Measurements from ENCODE around the gene SLC12A1. TPM values are rescaled to one million over a fixed set of nuclear protein-coding genes. Genes with fewer than 3 reads are reported as not detected.
"Not testable (repeated sequence)": the region's sequence is repeated elsewhere in the genome, so short reads cannot be mapped to it uniquely, and the experiment has no call there.

The SLC12A1 gene
- total RNA-seq, 6 experiments from 2014 or later = 1.2 to 2.1 TPM; not detected in 4

DNA sequence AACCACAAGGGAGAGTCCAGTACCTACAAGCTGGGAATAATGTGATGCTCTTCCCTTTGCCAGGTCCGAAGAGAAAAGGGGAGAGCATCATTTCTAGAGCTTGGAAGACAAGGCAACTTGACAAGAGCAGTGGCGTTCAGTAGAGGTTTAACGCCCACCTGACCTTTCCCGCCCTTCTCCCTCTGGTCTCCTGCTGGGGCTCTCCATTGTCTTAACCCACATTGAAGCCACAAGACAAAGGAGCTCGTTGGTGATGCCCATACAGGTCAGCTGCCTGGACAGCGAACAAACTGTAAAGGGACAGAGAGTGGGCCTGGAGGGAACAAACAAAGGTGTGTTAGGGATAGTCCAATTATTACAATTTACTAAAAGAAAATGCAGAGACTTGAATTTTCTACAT lies 112.0 kb downstream of the SLC12A1 start:
- ATAC-seq (no peak), DNase-seq (no peak)
- no peaks in the 10 kb centered on the region for H3K36me3 ChIP-seq
- 52% methylated on average over 6 of the region's 6 CpGs for WGBS (ENCODE audit: insufficient coverage, low coverage, low lambda C conversion rate, missing lambda C conversion rate)
- no peak for TF ChIP-seq POLR2A (IDR thresholded peaks at IDR 0.05)
- TF ChIP-seq, protein P1, sequence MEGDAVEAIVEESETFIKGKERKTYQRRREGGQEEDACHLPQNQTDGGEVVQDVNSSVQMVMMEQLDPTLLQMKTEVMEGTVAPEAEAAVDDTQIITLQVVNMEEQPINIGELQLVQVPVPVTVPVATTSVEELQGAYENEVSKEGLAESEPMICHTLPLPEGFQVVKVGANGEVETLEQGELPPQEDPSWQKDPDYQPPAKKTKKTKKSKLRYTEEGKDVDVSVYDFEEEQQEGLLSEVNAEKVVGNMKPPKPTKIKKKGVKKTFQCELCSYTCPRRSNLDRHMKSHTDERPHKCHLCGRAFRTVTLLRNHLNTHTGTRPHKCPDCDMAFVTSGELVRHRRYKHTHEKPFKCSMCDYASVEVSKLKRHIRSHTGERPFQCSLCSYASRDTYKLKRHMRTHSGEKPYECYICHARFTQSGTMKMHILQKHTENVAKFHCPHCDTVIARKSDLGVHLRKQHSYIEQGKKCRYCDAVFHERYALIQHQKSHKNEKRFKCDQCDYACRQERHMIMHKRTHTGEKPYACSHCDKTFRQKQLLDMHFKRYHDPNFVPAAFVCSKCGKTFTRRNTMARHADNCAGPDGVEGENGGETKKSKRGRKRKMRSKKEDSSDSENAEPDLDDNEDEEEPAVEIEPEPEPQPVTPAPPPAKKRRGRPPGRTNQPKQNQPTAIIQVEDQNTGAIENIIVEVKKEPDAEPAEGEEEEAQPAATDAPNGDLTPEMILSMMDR (IDR thresholded peaks at IDR 0.05) = no peak
- H3K27me3 ChIP-seq = no peaks in the 10 kb centered on the region
- no peak overlapping the region for H3K4me3 ChIP-seq
- H3K4me1 ChIP-seq = no peaks in the 10 kb centered on the region
- H3K9me3 ChIP-seq = no peaks in the 10 kb centered on the region
- H3K27ac ChIP-seq = no peak overlapping the region
- intact Hi-C loops (cut with DNase I) = no loop called here

DNA sequence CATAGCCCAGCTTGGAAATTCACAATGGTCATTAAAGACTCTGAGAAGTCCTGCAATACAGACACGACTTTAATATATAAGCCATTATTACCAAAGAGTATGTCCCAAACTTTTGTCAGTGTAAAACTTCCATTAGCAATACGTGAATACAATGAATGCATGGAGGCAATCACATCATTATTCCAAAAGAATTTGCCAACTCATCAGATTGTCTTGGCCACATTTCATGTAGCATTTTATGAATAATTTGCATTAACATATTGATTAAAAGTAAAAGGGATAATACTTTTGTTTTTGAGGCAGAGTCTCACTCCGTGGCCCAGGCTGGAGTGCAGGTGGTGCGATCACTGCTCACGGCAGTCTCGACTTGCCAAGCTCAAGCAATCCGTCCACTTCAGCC lies 117.2 kb downstream of the SLC12A1 start:
- ATAC-seq (no peak), DNase-seq (no peak)
- Histone ChIP-seq H3K36me3 (no peaks in the 10 kb centered on the region), H3K4me1 (no peaks in the 10 kb centered on the region), H3K27me3 (no peaks in the 10 kb centered on the region), H3K9me3 (no peaks in the 10 kb centered on the region), H3K27ac (no peak overlapping the region), H3K4me3 (no peak overlapping the region)
- TF ChIP-seq POLR2A (IDR thresholded peaks at IDR 0.05) = no peak
- TF ChIP-seq, protein P1 (IDR thresholded peaks at IDR 0.05) = no peak
- intact Hi-C loops (cut with DNase I) = no loop called here
- 66% methylated on average over 4 of the region's 7 CpGs for WGBS (ENCODE audit: insufficient coverage, low coverage, low lambda C conversion rate, missing lambda C conversion rate)

DNA sequence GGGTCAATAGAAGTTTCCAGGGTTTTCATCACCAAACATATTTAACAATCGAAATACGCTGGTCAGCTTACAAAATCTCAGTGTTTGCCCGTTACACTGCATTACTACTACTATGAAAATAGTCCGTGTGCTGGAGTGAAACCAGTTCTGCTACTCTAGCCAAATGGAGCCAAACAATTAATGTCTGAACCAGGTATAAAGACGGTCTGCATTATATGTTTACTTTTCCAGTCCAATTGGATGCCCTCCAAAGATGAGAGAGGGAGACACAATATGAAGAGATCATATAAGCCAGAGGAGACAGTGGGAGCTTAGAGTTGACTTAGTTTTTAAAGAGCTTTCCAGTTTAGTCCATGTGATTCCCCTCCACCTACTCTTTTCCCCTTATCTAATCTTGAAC lies 118.8 kb downstream of the SLC12A1 start:
- H3K4me1 ChIP-seq = no peaks in the 10 kb centered on the region
- TF ChIP-seq, protein P1 (IDR thresholded peaks at IDR 0.05) = no peak
- TF ChIP-seq POLR2A (IDR thresholded peaks at IDR 0.05) = no peak
- H3K9me3 ChIP-seq = no peaks in the 10 kb centered on the region
- ATAC-seq (no peak), DNase-seq (no peak)
- H3K4me3 ChIP-seq = no peak overlapping the region
- intact Hi-C loops (cut with DNase I) = no loop called here
- no peak overlapping the region for H3K27ac ChIP-seq
- no peaks in the 10 kb centered on the region for H3K36me3 ChIP-seq
- no peaks in the 10 kb centered on the region for H3K27me3 ChIP-seq
- WGBS (ENCODE audit: insufficient coverage, low coverage, low lambda C conversion rate, missing lambda C conversion rate) = 69% methylated on average over 5 of the region's 5 CpGs

DNA sequence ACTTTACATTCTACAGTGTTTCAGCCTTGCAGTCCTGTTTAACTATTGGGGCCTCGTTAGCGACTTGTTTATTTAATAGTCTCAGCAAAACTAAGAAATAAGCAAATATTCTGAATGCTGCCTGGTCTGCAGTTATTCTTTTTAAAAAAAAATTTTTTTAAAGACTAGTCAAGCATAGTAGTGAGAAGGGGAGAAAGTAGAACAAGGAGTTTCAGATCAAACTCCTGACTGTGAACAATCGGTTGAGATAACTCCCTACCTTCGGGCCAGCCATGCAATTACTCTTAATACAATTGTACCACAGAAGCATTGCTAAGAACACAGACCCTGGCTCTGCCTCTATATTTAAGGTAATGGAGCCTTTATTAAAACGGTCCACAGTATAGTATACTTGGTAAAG lies 119.3 kb downstream of the SLC12A1 start:
- no peak overlapping the region for H3K27ac ChIP-seq
- no peaks in the 10 kb centered on the region for H3K36me3 ChIP-seq
- intact Hi-C loops (cut with DNase I) = no loop called here
- DNase-seq (no peak), ATAC-seq (no peak)
- H3K27me3 ChIP-seq = no peaks in the 10 kb centered on the region
- no peaks in the 10 kb centered on the region for H3K9me3 ChIP-seq
- H3K4me1 ChIP-seq = peaks cover 0 to 2% (median under 1%) of the 10 kb centered on the region in 4 donors
- TF ChIP-seq, protein P1 (IDR thresholded peaks at IDR 0.05) = no peak
- H3K4me3 ChIP-seq = no peak overlapping the region
- WGBS (ENCODE audit: insufficient coverage, low coverage, low lambda C conversion rate, missing lambda C conversion rate) = 75% methylated on average over 5 of the region's 5 CpGs

DNA sequence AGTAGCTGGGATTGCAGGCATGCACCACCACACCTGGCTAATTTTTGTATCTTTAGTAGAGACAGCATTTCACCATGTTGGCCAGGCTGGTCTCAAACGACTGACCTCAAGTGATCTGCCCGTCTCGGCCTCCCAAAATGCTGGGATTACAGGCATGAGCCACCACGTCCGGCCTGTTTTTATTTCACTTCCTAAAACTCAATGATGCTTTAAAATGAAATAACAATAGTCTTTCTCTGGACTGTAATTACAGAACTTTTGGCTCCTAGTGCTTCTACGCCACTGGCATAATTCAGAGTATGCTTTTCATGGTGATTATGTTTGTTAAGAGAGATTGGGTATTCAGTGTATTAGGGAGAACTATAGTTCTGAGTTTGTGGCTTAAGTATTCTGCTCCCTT lies 120.1 kb downstream of the SLC12A1 start:
- ATAC-seq; DNase-seq; intact Hi-C loops (cut with DNase I); H3K4me3 ChIP-seq; H3K36me3 ChIP-seq; H3K27me3 ChIP-seq; H3K4me1 ChIP-seq; H3K27ac ChIP-seq; H3K9me3 ChIP-seq: not testable (repeated sequence)
- 92% methylated on average over 6 of the region's 6 CpGs for WGBS (ENCODE audit: insufficient coverage, low coverage, low lambda C conversion rate, missing lambda C conversion rate)

All from right lobe of liver (tissue), 6 donors.